ENCODE data around the gene MRPS15. TPM values are rescaled to one million over a fixed set of nuclear protein-coding genes. Genes with fewer than 3 reads are reported as not detected.

Gene MRPS15
- polyA plus RNA-seq, 3 donors, result 36.2 to 68.1 (median 66.4) TPM

DNA sequence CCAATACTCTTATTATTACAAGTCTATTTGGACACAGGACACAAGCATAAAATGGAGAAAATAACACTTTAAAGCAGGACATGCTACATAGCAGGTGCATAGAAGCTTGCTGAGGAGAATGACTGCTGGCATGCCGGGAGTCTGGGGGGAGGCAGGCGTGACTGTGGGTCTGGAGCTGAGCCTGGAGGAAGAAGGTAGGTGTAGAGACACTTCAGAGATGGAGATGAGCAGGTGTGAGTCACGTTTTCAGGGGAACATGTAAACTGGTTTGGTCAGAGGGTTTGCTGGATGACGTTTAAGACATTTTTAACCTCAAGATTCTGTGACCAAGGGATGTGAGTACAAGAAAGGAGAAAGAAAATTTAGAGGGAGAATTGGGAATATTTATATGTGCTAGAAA lies 38.4 kb downstream of the MRPS15 start:
- H3K27me3 Mint-ChIP-seq (ENCODE audit: low read depth in 3 of 3), result peaks cover 0 to 5% (median 1%) of the 10 kb centered on the region in 3 donors
- peak overlapping the region in 1 of 7 donors; percentile 38 for H3K27ac Mint-ChIP-seq
- Histone ChIP-seq H3K4me3 (replicated peaks in 1 of 3; ENCODE audit: low read depth in 2 of 3, low read length in 3 of 3) (no peak overlapping the region), H3K27ac (ENCODE audit: low read depth in 1 of 2, low read length in 2 of 2) (no peak overlapping the region), H4K20me1 (ENCODE audit: insufficient read depth, low read length) (no peaks in the 10 kb centered on the region), H3K79me2 (ENCODE audit: insufficient read depth, low read length) (no peaks in the 10 kb centered on the region), H3K4me2 (replicated peaks; ENCODE audit: extremely low read depth, low read length, poor library complexity, severe bottlenecking) (no peak overlapping the region), H3K4me1 (ENCODE audit: control insufficient read depth in 1 of 2, insufficient read depth in 2 of 2, low read length in 2 of 2) (no peaks in the 10 kb centered on the region), H2AFZ (ENCODE audit: insufficient read depth, low read depth, low read length, poor library complexity, severe bottlenecking) (no peak overlapping the region), H3K9ac (ENCODE audit: insufficient read depth, low read length, poor library complexity, severe bottlenecking) (no peak overlapping the region), H3K36me3 (replicated peaks in 1 of 2; ENCODE audit: control insufficient read depth in 1 of 2, insufficient read depth in 2 of 2, low read length in 2 of 2) (no peaks in the 10 kb centered on the region), H3K27me3 (ENCODE audit: control insufficient read depth in 2 of 2, insufficient read depth in 2 of 2, low read length in 2 of 2) (no peaks in the 10 kb centered on the region), H3K9me3 (replicated peaks in 1 of 2; ENCODE audit: control insufficient read depth in 1 of 2, insufficient read depth in 1 of 2, low read length in 2 of 2) (no peaks in the 10 kb centered on the region)
- H3K9me3 Mint-ChIP-seq, result no peaks in the 10 kb centered on the region
- WGBS (ENCODE audit: insufficient coverage), result 97% methylated on average over 4 of the region's 4 CpGs
- TF ChIP-seq, protein P1, sequence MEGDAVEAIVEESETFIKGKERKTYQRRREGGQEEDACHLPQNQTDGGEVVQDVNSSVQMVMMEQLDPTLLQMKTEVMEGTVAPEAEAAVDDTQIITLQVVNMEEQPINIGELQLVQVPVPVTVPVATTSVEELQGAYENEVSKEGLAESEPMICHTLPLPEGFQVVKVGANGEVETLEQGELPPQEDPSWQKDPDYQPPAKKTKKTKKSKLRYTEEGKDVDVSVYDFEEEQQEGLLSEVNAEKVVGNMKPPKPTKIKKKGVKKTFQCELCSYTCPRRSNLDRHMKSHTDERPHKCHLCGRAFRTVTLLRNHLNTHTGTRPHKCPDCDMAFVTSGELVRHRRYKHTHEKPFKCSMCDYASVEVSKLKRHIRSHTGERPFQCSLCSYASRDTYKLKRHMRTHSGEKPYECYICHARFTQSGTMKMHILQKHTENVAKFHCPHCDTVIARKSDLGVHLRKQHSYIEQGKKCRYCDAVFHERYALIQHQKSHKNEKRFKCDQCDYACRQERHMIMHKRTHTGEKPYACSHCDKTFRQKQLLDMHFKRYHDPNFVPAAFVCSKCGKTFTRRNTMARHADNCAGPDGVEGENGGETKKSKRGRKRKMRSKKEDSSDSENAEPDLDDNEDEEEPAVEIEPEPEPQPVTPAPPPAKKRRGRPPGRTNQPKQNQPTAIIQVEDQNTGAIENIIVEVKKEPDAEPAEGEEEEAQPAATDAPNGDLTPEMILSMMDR (IDR thresholded peaks at IDR 0.05), result no peak
- no peak for DNase-seq
- peaks cover 2% of the 10 kb centered on the region for H3K4me1 Mint-ChIP-seq
- no peak overlapping the region for H3K4me3 Mint-ChIP-seq
- H3K36me3 Mint-ChIP-seq, result peaks cover 0 to 4% of the 10 kb centered on the region in 2 donors
- intact Hi-C loops (cut with micrococcal nuclease), result no loop called here

DNA sequence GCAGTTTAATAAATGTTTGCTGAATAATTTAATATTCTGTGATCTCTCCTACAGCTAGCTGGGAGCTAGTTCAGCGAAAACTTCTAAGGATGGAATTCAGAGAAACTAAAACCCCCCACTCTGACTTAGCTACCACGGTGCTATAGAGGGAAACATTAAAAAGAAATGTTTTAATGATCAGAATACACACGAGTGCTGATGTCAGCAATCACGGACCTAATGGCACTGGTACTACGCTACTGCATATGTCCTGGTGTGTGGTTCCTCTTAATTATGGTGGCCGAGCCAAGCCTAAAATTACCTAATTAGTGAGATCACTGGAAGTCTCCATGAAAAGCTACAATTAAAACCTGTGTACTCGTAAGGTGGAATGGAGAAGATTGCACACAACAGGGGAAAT lies 42.5 kb downstream of the MRPS15 start:
- H3K9me3 Mint-ChIP-seq, result peaks cover 0 to 2% (median 0%) of the 10 kb centered on the region in 7 donors

More for the DNA sequence above, 42.5 kb downstream of the MRPS15 start:
- Histone ChIP-seq H3K36me3 (replicated peaks in 1 of 2; ENCODE audit: control insufficient read depth in 1 of 2, insufficient read depth in 2 of 2, low read length in 2 of 2) (no peaks in the 10 kb centered on the region), H3K27ac (ENCODE audit: low read depth in 1 of 2, low read length in 2 of 2) (no peak overlapping the region), H3K9me3 (replicated peaks in 1 of 2; ENCODE audit: control insufficient read depth in 1 of 2, insufficient read depth in 1 of 2, low read length in 2 of 2) (no peaks in the 10 kb centered on the region), H2AFZ (ENCODE audit: insufficient read depth, low read depth, low read length, poor library complexity, severe bottlenecking) (no peak overlapping the region), H3K4me2 (replicated peaks; ENCODE audit: extremely low read depth, low read length, poor library complexity, severe bottlenecking) (no peak overlapping the region), H3K4me3 (replicated peaks in 1 of 3; ENCODE audit: low read depth in 2 of 3, low read length in 3 of 3) (no peak overlapping the region), H3K27me3 (ENCODE audit: control insufficient read depth in 2 of 2, insufficient read depth in 2 of 2, low read length in 2 of 2) (no peaks in the 10 kb centered on the region), H3K79me2 (ENCODE audit: insufficient read depth, low read length) (no peaks in the 10 kb centered on the region), H4K20me1 (ENCODE audit: insufficient read depth, low read length) (no peaks in the 10 kb centered on the region), H3K4me1 (ENCODE audit: control insufficient read depth in 1 of 2, insufficient read depth in 2 of 2, low read length in 2 of 2) (peaks cover 4 to 5% of the 10 kb centered on the region in 2 donors), H3K9ac (ENCODE audit: insufficient read depth, low read length, poor library complexity, severe bottlenecking) (no peak overlapping the region)
- DNase-seq, result no peak
- Mint-ChIP-seq H3K27ac (no peak overlapping the region), H3K27me3 (ENCODE audit: low read depth in 3 of 3) (peaks cover 0 to 3% (median 1%) of the 10 kb centered on the region in 3 donors), H3K36me3 (peaks cover 0 to 4% of the 10 kb centered on the region in 2 donors), H3K4me1 (peaks cover 8% of the 10 kb centered on the region), H3K4me3 (no peak overlapping the region)
- TF ChIP-seq, protein P1 (IDR thresholded peaks at IDR 0.05), result no peak
- intact Hi-C loops (cut with micrococcal nuclease), result loop anchor here in 1 of 2 donors (2.0 kb wide), 1 partner anchor 79 kb away; no protein-coding TSS in a partner anchor
- WGBS (ENCODE audit: insufficient coverage), result 60% methylated on average over 2 of the region's 7 CpGs

All from CD14-positive monocyte (primary cell).